LNCaP clone FGC (cell line): ENCODE data around the gene ARRB1.

Source experiments
- DNase-seq: peaks from one replicate; pipeline ENCODE4 v3.0.0-alpha.2; 2011; ENCODE audit warnings: low read depth
- H3K4me3 ChIP-seq: 2 replicates; pipeline ENCODE4 v1.5.1; 2011; ENCODE audit warnings: mild to moderate bottlenecking, low read depth, low read length, control low read depth
- TF ChIP-seq, protein P1 (sequence below): IDR thresholded peaks from 2 replicates; pipeline ENCODE4 v1.5.1; 2012; ENCODE audit warnings: mild to moderate bottlenecking; ENCODE audit not compliant: control insufficient read depth, insufficient read depth; ENCODE audit errors: extremely low read depth

ARRB1 gene

DNA sequence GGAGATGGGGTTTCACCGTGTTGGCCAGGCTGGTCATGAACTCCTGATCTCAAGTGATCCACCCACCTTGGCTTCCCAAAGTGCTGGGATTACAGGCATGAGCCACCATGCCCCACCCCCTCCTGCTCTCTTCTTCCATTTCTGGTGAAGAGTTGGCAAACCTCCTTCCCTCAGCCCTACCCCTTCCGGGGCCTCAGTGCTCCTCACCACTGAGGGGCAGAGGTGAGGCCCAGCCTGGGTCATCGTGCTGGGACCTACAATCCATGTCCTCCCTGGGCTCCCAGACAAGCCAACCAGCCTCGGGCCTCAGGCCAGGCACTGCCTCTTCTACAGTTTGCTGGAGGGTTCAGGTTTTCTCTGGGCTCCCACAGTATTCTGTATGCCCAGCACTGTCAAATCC, 125.7 kb downstream of the ARRB1 start:
- DNase-seq, result no peak
- TF ChIP-seq, protein P1, sequence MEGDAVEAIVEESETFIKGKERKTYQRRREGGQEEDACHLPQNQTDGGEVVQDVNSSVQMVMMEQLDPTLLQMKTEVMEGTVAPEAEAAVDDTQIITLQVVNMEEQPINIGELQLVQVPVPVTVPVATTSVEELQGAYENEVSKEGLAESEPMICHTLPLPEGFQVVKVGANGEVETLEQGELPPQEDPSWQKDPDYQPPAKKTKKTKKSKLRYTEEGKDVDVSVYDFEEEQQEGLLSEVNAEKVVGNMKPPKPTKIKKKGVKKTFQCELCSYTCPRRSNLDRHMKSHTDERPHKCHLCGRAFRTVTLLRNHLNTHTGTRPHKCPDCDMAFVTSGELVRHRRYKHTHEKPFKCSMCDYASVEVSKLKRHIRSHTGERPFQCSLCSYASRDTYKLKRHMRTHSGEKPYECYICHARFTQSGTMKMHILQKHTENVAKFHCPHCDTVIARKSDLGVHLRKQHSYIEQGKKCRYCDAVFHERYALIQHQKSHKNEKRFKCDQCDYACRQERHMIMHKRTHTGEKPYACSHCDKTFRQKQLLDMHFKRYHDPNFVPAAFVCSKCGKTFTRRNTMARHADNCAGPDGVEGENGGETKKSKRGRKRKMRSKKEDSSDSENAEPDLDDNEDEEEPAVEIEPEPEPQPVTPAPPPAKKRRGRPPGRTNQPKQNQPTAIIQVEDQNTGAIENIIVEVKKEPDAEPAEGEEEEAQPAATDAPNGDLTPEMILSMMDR, result no peak
- no peak overlapping the region for H3K4me3 ChIP-seq

DNA sequence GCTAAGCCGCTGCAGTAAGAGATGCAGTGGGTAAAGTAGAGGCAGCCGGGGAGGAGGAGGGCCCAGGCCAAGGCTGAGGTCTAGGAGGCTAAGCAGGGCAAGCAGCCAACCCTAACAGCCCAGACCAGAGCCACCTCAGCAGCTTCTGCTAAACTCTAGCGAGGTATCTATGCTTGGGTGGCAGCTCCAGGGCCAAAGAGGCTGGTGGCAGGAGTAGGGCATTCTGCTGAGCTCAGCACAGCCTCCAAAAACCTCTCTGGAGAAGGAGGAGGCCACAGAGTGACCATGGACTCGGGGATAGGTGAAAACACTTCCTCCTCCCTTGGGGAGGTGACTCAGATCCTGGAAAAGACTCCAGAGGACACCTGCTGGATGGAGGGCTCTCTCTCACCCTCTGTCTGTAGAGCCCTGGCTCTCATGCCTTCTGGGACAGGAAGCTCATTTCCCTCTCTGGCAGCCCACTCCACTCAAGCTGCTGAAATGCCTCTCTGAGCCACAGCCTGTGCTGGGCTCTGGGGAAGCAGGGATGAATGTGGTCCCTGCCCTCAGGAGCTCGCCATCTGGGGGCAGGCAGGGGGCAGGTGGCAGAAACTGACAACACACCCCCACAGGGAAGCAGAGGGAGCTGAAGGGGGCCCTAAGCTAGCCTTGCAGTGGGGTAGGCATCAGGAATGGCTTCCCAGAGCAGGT, 127.4 kb downstream of the ARRB1 start:
- no peak overlapping the region for H3K4me3 ChIP-seq
- DNase-seq, result no peak
- TF ChIP-seq, protein P1, result no peak

DNA sequence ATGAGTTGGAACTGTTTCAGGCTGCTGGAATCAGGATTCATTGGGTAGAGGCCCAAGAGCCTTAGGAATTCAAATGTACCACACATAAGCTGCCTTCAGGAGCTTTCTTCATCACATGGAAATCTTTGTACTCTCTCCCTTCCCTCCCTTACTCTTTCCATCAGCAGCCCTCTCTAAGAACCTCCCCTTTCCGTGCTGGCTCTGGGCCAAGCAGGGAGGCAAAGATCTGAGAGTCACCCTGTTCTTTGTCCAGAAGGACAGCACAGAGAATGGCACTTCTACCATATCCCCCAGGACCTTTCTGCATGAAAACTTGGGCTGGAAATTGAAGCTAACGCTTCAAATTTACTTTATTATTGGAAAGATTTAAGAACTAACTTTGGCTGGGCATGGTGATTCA, 131.6 kb downstream of the ARRB1 start:
- no peak overlapping the region for H3K4me3 ChIP-seq
- DNase-seq, result no peak
- TF ChIP-seq, protein P1, result no peak

DNA sequence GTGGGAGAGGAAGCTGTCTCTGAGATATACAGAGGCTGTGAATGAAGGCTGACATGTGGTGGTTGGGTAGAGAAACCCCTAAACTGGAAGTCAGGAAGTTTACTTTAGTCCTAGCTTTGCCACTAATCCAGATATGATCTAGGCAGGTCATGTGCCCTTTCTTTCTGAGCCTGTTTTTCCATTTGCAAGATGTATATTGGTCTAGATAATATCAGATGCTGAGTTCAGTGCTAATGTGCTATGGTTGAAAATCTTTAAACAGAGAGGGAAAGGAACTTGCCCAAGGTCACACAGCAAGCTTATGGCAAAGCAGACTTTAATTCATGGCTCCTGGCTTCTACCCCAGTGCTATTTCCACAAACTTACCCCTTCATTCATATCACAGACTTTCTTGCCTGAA, 136.6 kb downstream of the ARRB1 start:
- DNase-seq, result no peak
- TF ChIP-seq, protein P1, result no peak
- no peak overlapping the region for H3K4me3 ChIP-seq

DNA sequence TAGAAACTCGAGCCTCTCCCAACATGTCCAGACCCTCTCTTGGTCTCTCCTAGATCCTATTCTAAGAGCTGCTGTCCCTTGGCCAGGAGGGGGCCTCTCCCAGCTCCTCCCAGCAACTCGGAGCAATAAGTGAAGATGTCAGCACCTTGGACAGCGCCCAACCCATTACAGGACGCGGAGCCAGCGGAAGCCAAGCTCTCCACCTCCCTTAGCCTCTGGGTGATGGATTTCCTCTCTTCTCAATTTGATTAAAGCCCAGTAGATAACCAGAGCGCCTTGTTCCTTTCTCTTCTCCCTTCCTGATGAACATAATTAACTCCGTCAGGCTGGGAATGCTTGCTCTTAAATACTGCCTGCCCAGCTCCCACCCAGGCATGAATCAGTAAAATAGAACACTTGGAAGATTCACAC, 137.0 kb downstream of the ARRB1 start:
- DNase-seq, result peak; percentile 40
- TF ChIP-seq, protein P1, result peak; percentile 30; the same call in 1 of the 2 replicates
- H3K4me3 ChIP-seq, result no peak overlapping the region
